HEK293 (cell line): ENCODE measurements around the gene SLAIN2.

Experiments
- CTCF ChIP-seq: fragments of 450-650 bp; formaldehyde crosslinking; IDR thresholded peaks from 2 replicates; pipeline ENCODE4 v1.5.1; 2016; ENCODE audit warnings: missing biosample characterization, missing genetic modification characterization
- HIC1 ChIP-seq: fragments of 450-650 bp; formaldehyde crosslinking; IDR thresholded peaks from 2 replicates; pipeline ENCODE4 v1.5.1; 2016; ENCODE audit warnings: missing biosample characterization, missing genetic modification characterization
- ZBTB10 ChIP-seq: fragments of 450-650 bp; formaldehyde crosslinking; IDR thresholded peaks from 2 replicates; pipeline ENCODE4 v1.5.1; 2016; ENCODE audit warnings: missing biosample characterization, missing genetic modification characterization

- no peak for TF ChIP-seq ZBTB10 (tag by site-specific recombination)
- no peak for TF ChIP-seq CTCF (tag by site-specific recombination)
- no peak for TF ChIP-seq HIC1 (tag by site-specific recombination)
These were observed 19.7 kb downstream of the SLAIN2 start for GRCh38 chr4:48361012-48361400.
